GM10248 (cell line): ENCODE results near the gene PCDH15.

Experiments
- CTCF ChIA-PET: fragments of 300-600 bp; sonication (Branson Sonifier 250); formaldehyde crosslinking; extraction: SDS; loops from one replicate; lab custom pipeline; 2021; ENCODE audit warnings: antibody characterized with exemption; lab: Yijun Ruan, JAX
- POLR2A ChIA-PET: fragments of 350-650 bp; sonication (Branson Sonifier 250); formaldehyde crosslinking; extraction: SDS; loops from one replicate; lab custom pipeline; 2020; ENCODE audit warnings: antibody characterized with exemption; lab: Yijun Ruan, JAX
- DNase-seq: peaks from one replicate; pipeline ENCODE4 v3.0.0; 2012; ENCODE audit errors: extremely low spot score
- CTCF ChIP-seq: IDR thresholded peaks from 2 replicates; pipeline ENCODE4 v1.5.1; 2012; ENCODE audit warnings: mild to moderate bottlenecking, low read depth; ENCODE audit errors: extremely low read depth, missing control alignments, control extremely low read depth

PCDH15 gene

GRCh38 chr10:54728511-54728910, 72.5 kb downstream of the PCDH15 start:
- TF ChIP-seq CTCF: no peak
- DNase-seq: no peak
- POLR2A ChIA-PET: no interaction called here
- CTCF ChIA-PET: no interaction called here

- TF ChIP-seq CTCF: no peak
- POLR2A ChIA-PET: no interaction called here
- no peak for DNase-seq
- CTCF ChIA-PET: no interaction called here
Measured at GRCh38 chr10:54722075-54722474, 79.0 kb downstream of the PCDH15 start.

GRCh38 chr10:54710918-54711317, 90.1 kb downstream of the PCDH15 start:
- DNase-seq: no peak
- TF ChIP-seq CTCF: no peak
- POLR2A ChIA-PET: no interaction called here
- CTCF ChIA-PET: no interaction called here

GRCh38 chr10:54708591-54708990, 92.4 kb downstream of the PCDH15 start:
- POLR2A ChIA-PET: no interaction called here
- no peak for TF ChIP-seq CTCF
- no peak for DNase-seq
- CTCF ChIA-PET: no interaction called here

- ChIA-PET POLR2A (no interaction called here), CTCF (no interaction called here)
- TF ChIP-seq CTCF: no peak
- DNase-seq: no peak
Measured at GRCh38 chr10:54708021-54708420, 93.0 kb downstream of the PCDH15 start.

- CTCF ChIA-PET: no interaction called here
- TF ChIP-seq CTCF: no peak
- no peak for DNase-seq
- POLR2A ChIA-PET: no interaction called here
Measured at GRCh38 chr10:54702583-54703485, 98.2 kb downstream of the PCDH15 start.
